ENCODE data around the gene TTLL3. TPM values are rescaled to one million over a fixed set of nuclear protein-coding genes. Genes with fewer than 3 reads are reported as not detected.

Gene TTLL3
- total and polyA plus RNA-seq, 2 of the 13 experiments (the other 11 are each of a cell fraction or from before 2014, with no cell fraction given): 9.5 to 51.2 TPM

GRCh38 chr3:9797196-9797945 is 12.7 kb upstream of the TTLL3 start:
- H4K20me1 ChIP-seq (ENCODE audit: insufficient read depth, low read length): no peaks in the 10 kb centered on the region; the same call in 1 of the 2 replicates
- no peak overlapping the region for H3K4me3 ChIP-seq (replicated peaks in 1 of 3; ENCODE audit: insufficient read depth in 1 of 3, low read depth in 2 of 3, low read length in 3 of 3)
- H3K9me3 ChIP-seq (ENCODE audit: low read length): no peaks in the 10 kb centered on the region
- in situ Hi-C loops (cut with HindIII; ENCODE audit: extremely low pct_ligation_motif_present, low pct_unique_long_range_greater_than_20kb) (no loop called here), intact Hi-C loops (cut with micrococcal nuclease; ENCODE audit: unreplicated experiment) (no loop called here)
- WGBS (ENCODE audit: low lambda C conversion rate): 98% methylated on average over 12 of the region's 12 CpGs
- DNase-seq (ENCODE audit: low spot score): no peak
- H3K27ac ChIP-seq (ENCODE audit: extremely low read length, insufficient read depth, low read length): no peak overlapping the region
- POLR2A ChIA-PET: interaction anchor here (1.3 kb wide), 1 partner anchor 11 kb away, joined by 3 read pairs; no protein-coding TSS in a partner anchor
- FAIRE-seq: no peak
- H3K36me3 ChIP-seq (replicated peaks in 1 of 2; ENCODE audit: control insufficient read depth in 1 of 2, insufficient read depth in 2 of 2, low read length in 2 of 2): peaks cover 21 to 47% of the 10 kb centered on the region in 2 experiments
- CTCF ChIA-PET (ENCODE audit: low intra/inter-chr PET ratio, low total read pairs): no interaction called here
- H3K27me3 ChIP-seq (ENCODE audit: control insufficient read depth in 1 of 2, insufficient read depth in 2 of 2, low read length in 2 of 2): peaks cover 0 to 5% of the 10 kb centered on the region in 2 experiments; a peak in 1 of 5 replicates
- ATAC-seq: no peak
- H3K4me1 ChIP-seq (ENCODE audit: insufficient read depth, low read length): peaks cover 13% of the 10 kb centered on the region
- no peak overlapping the region for H3K9ac ChIP-seq (ENCODE audit: insufficient read depth, low read depth, low read length)
- peaks cover 25% of the 10 kb centered on the region for H3K79me2 ChIP-seq (ENCODE audit: insufficient read depth, low read length)
- TF ChIP-seq ZNF747 (CRISPR knock-in tag; IDR thresholded peaks at IDR 0.05; ENCODE audit: borderline replicate concordance): no peak
- TF ChIP-seq YY1 (IDR thresholded peaks at IDR 0.05; ENCODE audit: insufficient read depth, insufficient replicate concordance, low read depth, low read length): no peak
- TF ChIP-seq NR2F6 (IDR thresholded peaks at IDR 0.05): no peak
- no peak for TF ChIP-seq NR2F6 (CRISPR knock-in tag; IDR thresholded peaks at IDR 0.05)
- H3K4me2 ChIP-seq (ENCODE audit: low read depth, low read length): no peak overlapping the region
- H2AFZ ChIP-seq (ENCODE audit: low read length): no peak overlapping the region
- no TSS peak for BruUV-seq (replicated peaks)

- DNase-seq (ENCODE audit: low spot score) (no peak), FAIRE-seq (no peak), ATAC-seq (peak; percentile 76)
- TF ChIP-seq CTCF (CRISPR knock-in tag; IDR thresholded peaks at IDR 0.05) (0 out of 2 replicates have a peak, but pooled peaks have one; percentile 31), STAG1 (CRISPR knock-in tag; IDR thresholded peaks at IDR 0.05) (peak; percentile 44), ISX (CRISPR knock-in tag; conservative IDR thresholded peaks at IDR 0.05) (no peak), CREB3 (CRISPR knock-in tag; IDR thresholded peaks at IDR 0.05) (no peak), ZNF136 (CRISPR knock-in tag; IDR thresholded peaks at IDR 0.05; ENCODE audit: low read depth) (no peak), ZNF720 (CRISPR knock-in tag; IDR thresholded peaks at IDR 0.05) (no peak)
- H3K27ac ChIP-seq (ENCODE audit: extremely low read length, insufficient read depth, low read length): no peak overlapping the region
- no peaks in the 10 kb centered on the region for H4K20me1 ChIP-seq (ENCODE audit: insufficient read depth, low read length)
- 96% methylated on average over 5 of the region's 5 CpGs for WGBS (ENCODE audit: low lambda C conversion rate)
- ChIA-PET CTCF (ENCODE audit: low intra/inter-chr PET ratio, low total read pairs) (no interaction called here), POLR2A (no interaction called here)
- in situ Hi-C loops (cut with HindIII; ENCODE audit: extremely low pct_ligation_motif_present, low pct_unique_long_range_greater_than_20kb): no loop called here
- H3K79me2 ChIP-seq (ENCODE audit: insufficient read depth, low read length): peaks cover 3% of the 10 kb centered on the region
- no peaks in the 10 kb centered on the region for H3K4me1 ChIP-seq (ENCODE audit: insufficient read depth, low read length)
- H3K4me3 ChIP-seq (replicated peaks in 1 of 3; ENCODE audit: insufficient read depth in 1 of 3, low read depth in 2 of 3, low read length in 3 of 3): no peak overlapping the region
- no peak overlapping the region for H3K9ac ChIP-seq (ENCODE audit: insufficient read depth, low read depth, low read length)
- H3K36me3 ChIP-seq (replicated peaks in 1 of 2; ENCODE audit: control insufficient read depth in 1 of 2, insufficient read depth in 2 of 2, low read length in 2 of 2): peaks cover 34 to 73% of the 10 kb centered on the region in 2 experiments
- no peak overlapping the region for H3K4me2 ChIP-seq (ENCODE audit: low read depth, low read length)
- BruUV-seq (replicated peaks): no TSS peak
- no peaks in the 10 kb centered on the region for H3K27me3 ChIP-seq (ENCODE audit: control insufficient read depth in 1 of 2, insufficient read depth in 2 of 2, low read length in 2 of 2)
- no peaks in the 10 kb centered on the region for H3K9me3 ChIP-seq (ENCODE audit: low read length)
- intact Hi-C loops (cut with micrococcal nuclease; ENCODE audit: unreplicated experiment): no loop called here
- no peak overlapping the region for H2AFZ ChIP-seq (ENCODE audit: low read length)
Measured at GRCh38 chr3:9800529-9800928, 9.5 kb upstream of the TTLL3 start.

All from HepG2 (cell line).